ENCODE measurements around the gene ARTN.

DNA sequence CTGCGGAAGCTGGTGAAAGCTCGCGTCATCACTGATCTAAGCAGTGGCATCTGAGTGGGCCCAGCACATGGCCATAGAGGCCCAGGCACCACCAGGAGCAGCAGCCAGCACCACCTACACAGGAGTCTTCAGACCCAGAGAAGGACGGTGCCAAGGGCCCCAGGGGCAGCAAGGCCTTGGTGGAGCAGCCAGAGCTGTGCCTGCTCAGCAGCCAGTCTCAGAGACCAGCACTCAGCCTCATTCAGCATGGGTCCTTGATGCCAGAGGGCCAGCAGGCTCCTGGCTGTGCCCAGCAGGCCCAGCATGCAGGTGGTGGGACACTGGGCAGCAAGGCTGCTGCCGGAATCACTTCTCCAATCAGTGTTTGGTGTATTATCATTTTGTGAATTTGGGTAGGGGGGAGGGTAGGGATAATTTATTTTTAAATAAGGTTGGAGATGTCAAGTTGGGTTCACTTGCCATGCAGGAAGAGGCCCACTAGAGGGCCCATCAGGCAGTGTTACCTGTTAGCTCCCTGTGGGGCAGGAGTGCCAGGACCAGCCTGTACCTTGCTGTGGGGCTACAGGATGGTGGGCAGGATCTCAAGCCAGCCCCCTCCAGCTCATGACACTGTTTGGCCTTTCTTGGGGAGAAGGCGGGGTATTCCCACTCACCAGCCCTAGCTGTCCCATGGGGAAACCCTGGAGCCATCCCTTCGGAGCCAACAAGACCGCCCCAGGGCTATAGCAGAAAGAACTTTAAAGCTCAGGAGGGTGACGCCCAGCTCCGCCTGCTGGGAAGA lies 3.2 kb upstream of the ARTN start:
- TF ChIP-seq CTCF (conservative IDR thresholded peaks at IDR 0.05; ENCODE audit: low read depth in 2 of 2) (peak; percentile 71 to 78), REST (IDR thresholded peaks at IDR 0.05; ENCODE audit: unreplicated experiment) (no peak), POLR2AphosphoS5 (IDR thresholded peaks at IDR 0.05; ENCODE audit: low read depth) (no peak), EZH2 (IDR thresholded peaks at IDR 0.05; ENCODE audit: low read depth, unreplicated experiment) (no peak), CREB1 (CRISPR knock-in tag; IDR thresholded peaks at IDR 0.05; ENCODE audit: low read depth) (no peak), EZH2phosphoT487 (IDR thresholded peaks at IDR 0.05; ENCODE audit: unreplicated experiment) (no peak), ZNF331 (CRISPR knock-in tag; IDR thresholded peaks at IDR 0.05; ENCODE audit: low read depth) (no peak), ZNF114 (CRISPR knock-in tag; IDR thresholded peaks at IDR 0.05) (no peak), NANOG (IDR thresholded peaks at IDR 0.05; ENCODE audit: borderline replicate concordance) (no peak), JUNB (IDR thresholded peaks at IDR 0.05; ENCODE audit: unreplicated experiment) (no peak)

Measured in GM23338 (cell line).